ENCODE results near the gene HMCN1.

The HMCN1 gene

DNA sequence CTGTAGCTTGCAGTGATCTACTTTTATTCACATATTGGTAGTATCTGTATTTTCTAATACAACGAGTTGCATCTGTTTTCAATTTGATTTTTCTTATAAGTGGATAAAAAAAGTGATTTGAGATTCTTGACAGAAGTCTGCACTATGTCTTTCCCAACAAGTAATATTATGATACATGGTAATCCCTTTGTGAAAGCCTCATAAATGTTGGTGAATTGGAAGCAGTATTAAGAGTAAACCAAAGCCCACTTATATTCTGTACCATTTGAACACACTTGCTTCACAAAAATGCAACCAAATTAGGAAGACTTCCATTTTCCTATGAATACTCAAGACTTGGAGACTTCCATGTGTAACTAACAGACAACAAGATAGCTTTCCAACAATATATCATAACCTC is 172.0 kb downstream of the HMCN1 start:
- TF ChIP-seq, protein P1, sequence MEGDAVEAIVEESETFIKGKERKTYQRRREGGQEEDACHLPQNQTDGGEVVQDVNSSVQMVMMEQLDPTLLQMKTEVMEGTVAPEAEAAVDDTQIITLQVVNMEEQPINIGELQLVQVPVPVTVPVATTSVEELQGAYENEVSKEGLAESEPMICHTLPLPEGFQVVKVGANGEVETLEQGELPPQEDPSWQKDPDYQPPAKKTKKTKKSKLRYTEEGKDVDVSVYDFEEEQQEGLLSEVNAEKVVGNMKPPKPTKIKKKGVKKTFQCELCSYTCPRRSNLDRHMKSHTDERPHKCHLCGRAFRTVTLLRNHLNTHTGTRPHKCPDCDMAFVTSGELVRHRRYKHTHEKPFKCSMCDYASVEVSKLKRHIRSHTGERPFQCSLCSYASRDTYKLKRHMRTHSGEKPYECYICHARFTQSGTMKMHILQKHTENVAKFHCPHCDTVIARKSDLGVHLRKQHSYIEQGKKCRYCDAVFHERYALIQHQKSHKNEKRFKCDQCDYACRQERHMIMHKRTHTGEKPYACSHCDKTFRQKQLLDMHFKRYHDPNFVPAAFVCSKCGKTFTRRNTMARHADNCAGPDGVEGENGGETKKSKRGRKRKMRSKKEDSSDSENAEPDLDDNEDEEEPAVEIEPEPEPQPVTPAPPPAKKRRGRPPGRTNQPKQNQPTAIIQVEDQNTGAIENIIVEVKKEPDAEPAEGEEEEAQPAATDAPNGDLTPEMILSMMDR (IDR thresholded peaks at IDR 0.05): no peak
- TF ChIP-seq ZFX (IDR thresholded peaks at IDR 0.05; ENCODE audit: borderline replicate concordance): no peak
- no peak overlapping the region for H3K27ac ChIP-seq

DNA sequence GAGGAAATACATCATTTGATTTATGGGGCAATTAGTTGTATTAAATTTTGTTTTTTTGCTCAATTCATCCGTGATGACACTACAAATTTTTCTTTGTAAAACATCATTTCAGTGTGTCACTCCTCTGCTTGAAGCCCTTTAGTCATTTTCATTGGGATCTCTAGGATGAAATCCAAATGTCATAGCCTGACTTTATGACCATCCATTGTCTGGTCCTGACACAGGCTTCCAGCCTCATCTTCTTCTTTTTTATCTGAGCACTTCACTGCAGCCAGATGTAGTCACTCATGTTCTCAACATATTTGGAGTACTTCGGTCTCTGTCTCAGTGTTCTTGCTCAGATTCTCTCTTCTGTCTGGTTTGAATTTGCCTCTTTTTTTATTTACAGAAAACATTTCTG is 173.1 kb downstream of the HMCN1 start:
- TF ChIP-seq, protein P1 (IDR thresholded peaks at IDR 0.05): no peak
- no peak for TF ChIP-seq ZFX (IDR thresholded peaks at IDR 0.05; ENCODE audit: borderline replicate concordance)
- no peak overlapping the region for H3K27ac ChIP-seq

DNA sequence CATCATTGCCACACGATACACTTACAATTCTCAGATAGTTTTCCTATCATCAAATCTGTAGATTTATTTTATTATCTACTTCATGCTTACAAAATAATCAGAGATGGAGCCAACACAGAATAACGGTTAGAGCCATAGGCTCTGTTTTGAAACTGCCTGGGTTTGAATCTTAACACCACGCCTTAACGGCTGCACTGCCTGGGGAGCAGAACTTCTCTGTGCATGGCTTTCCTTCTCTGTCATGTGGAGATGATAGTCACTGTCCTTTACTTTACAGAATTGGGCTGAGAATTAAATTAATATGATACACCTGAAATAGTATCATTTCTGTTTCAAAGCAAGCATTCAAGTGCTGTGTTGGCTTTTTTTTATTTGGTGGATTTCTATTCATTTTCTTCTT is 177.8 kb downstream of the HMCN1 start:
- no peak overlapping the region for H3K27ac ChIP-seq
- TF ChIP-seq ZFX (IDR thresholded peaks at IDR 0.05; ENCODE audit: borderline replicate concordance): no peak
- TF ChIP-seq, protein P1 (IDR thresholded peaks at IDR 0.05): no peak

DNA sequence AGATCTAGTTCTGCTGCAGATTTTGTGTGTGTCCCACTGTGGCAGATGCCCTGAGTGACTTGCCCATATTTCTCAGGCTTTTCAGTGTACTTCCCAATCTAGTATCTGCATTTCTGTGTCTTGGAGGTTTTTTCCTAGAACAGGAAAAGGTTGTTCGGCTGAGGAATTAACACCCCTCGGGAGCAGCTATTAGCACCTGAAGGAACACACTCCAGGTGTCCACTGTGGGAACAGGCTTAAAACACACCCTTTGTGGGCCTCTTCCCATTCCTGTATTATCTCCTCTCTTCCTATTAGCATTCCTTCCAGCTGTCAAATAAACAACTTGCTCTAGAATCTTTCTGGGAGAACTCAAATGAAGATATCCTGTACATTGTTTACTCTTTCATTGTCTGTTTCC is 178.3 kb downstream of the HMCN1 start:
- TF ChIP-seq ZFX (IDR thresholded peaks at IDR 0.05; ENCODE audit: borderline replicate concordance): no peak
- TF ChIP-seq, protein P1 (IDR thresholded peaks at IDR 0.05): no peak
- H3K27ac ChIP-seq: no peak overlapping the region

DNA sequence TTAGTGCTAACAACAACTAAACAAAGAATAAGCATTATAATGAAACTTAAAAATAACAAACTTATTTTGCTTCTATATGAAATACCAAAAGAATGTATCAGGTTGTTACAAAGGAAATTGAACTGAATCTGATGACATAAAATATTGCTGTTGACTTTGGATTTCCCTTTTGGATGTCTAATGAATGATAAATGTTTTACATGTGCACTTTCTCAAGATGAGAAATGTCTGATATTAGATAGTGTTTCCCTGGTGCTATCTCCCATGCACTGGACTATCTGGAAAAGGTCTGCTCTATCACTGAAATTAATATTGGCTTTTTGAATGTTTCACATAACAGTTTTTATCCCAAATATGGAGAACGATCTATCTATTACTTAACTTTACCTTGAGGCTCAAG is 179.9 kb downstream of the HMCN1 start:
- H3K27ac ChIP-seq: no peak overlapping the region

DNA sequence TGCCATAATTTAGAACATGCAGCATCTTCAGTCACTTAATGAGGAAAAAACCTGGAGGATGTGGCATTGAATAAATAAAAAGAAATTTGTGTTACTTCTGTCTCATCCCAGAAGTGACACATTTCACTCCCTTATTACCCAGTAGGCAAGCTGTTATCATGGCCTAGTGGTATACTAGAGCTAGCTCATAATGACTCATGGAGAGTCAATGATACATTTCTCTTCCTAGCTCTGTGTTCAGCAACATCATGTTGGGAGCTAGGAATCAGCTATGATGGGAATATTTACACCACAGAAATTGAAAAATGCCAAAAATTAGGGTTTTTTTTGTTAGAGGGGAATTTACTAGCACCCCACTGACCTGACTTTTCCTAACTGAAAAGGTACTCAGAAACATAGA is 182.7 kb downstream of the HMCN1 start:
- no peak overlapping the region for H3K27ac ChIP-seq
- TF ChIP-seq, protein P1 (IDR thresholded peaks at IDR 0.05): no peak
- no peak for TF ChIP-seq ZFX (IDR thresholded peaks at IDR 0.05; ENCODE audit: borderline replicate concordance)

More for the DNA sequence above, 179.9 kb downstream of the HMCN1 start:
- TF ChIP-seq ZFX (IDR thresholded peaks at IDR 0.05; ENCODE audit: borderline replicate concordance): no peak
- TF ChIP-seq, protein P1 (IDR thresholded peaks at IDR 0.05): no peak

DNA sequence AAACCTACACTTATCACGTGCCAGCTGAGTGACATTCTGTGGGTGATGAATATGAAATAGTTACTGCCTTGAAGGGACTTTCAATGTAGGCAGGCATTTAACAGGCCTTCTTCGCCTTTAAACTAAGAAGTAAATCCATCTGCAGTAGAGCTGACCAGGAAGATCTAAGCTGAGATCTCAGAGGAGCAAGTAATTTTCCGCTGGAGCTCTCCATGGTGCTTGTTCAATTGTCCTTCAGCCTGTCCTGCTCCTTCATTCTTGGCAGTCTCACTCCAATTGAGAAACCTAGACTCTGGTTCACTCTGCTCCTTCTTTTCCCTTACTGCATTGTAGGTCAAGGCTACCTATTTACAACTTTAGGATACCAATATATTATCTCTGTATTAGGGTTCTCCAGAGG is 183.5 kb downstream of the HMCN1 start:
- TF ChIP-seq ZFX (IDR thresholded peaks at IDR 0.05; ENCODE audit: borderline replicate concordance): no peak
- TF ChIP-seq, protein P1 (IDR thresholded peaks at IDR 0.05): no peak
- no peak overlapping the region for H3K27ac ChIP-seq

Measured in 22Rv1 (cell line).